Activated CD8-positive, alpha-beta T cell treated with anti-CD3 and anti-CD28 coated beads for 36 hours (primary cell): ENCODE data around the gene SMDT1. TPM values are rescaled to one million over a fixed set of nuclear protein-coding genes. Genes with fewer than 3 reads are reported as not detected.

Source experiments
- ATAC-seq: fragments of 200-7000 bp; cut with Tn5 transposase; one replicate; pipeline ENCODE4 v1.10.0; 2021; ENCODE audit warnings: mild to moderate bottlenecking, moderate library complexity
- CTCF ChIA-PET: fragments of 350-600 bp; sonication (Branson Sonifier 250); formaldehyde crosslinking; loops from one replicate; lab custom pipeline; 2021; ENCODE audit warnings: antibody characterized with exemption; lab: Charles Lee
- POLR2A ChIA-PET: fragments of 350-600 bp; sonication (Branson Sonifier 250); formaldehyde crosslinking; loops from one replicate; lab custom pipeline; 2021; ENCODE audit warnings: antibody characterized with exemption; lab: Charles Lee
- DNase-seq: peaks from one replicate; pipeline ENCODE4 v3.0.0-alpha.2; 2020
- H3K27ac Mint-ChIP-seq: one replicate; pipeline ENCODE4 v1.8.0; 2021; ENCODE audit warnings: mild to moderate bottlenecking, mixed read lengths
- H3K27me3 Mint-ChIP-seq: one replicate; pipeline ENCODE4 v1.8.0; 2021; ENCODE audit warnings: mixed read lengths
- H3K36me3 Mint-ChIP-seq: one replicate; pipeline ENCODE4 v1.8.0; 2021; ENCODE audit warnings: low read depth, mixed read lengths
- H3K4me1 Mint-ChIP-seq: one replicate; pipeline ENCODE4 v1.8.0; 2021; ENCODE audit warnings: low read depth, mixed read lengths
- H3K4me3 Mint-ChIP-seq: one replicate; pipeline ENCODE4 v1.8.0; 2021; ENCODE audit warnings: mild to moderate bottlenecking, moderate library complexity, mixed read lengths
- H3K9me3 Mint-ChIP-seq: one replicate; pipeline ENCODE4 v1.8.0; 2021; ENCODE audit warnings: mixed read lengths
- intact Hi-C: fragments of 100-400 bp; cut with micrococcal nuclease; formaldehyde crosslinking; loops from one replicate; pipeline ENCODE4 v1.10.0; 2022
- total RNA-seq, 2 experiments: library from RNA; stranded (reverse); gene quantifications; one replicate each; pipeline ENCODE4 v1.2.3, GENCODE V29; 2021
- TF ChIP-seq, protein P1 (sequence below): fragments of 200-600 bp; IDR thresholded peaks from one replicate; pipeline ENCODE4 v1.8.0; 2022; ENCODE audit warnings: antibody characterized with exemption, mild to moderate bottlenecking

Gene SMDT1
- total RNA-seq, 2 experiments from 2014 or later = 51.7 to 61.2 TPM

DNA sequence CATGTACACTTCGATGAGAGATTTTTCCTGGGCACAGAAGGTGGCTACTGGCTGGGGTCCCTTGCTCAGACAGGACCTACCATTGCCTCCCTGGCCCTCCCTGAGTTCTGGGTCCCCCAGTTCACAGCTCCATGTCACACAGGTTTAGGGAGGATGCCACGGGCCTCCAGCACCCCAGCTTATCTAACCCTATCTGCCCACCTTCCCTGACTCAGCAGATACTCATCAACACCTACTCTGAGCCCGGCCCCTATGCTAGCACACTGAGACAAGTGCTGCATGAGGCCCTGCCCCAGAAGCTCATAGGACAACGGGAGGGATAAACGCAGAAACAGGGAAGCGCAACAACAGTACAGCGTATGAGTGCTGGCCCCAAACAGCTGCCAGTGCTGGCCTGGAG lies 18.5 kb upstream of the SMDT1 start:
- ATAC-seq (no peak), DNase-seq (no peak)
- Mint-ChIP-seq H3K4me3 (no peak overlapping the region), H3K9me3 (peaks cover 20% of the 10 kb centered on the region), H3K4me1 (no peaks in the 10 kb centered on the region), H3K27ac (no peak overlapping the region), H3K36me3 (peaks cover 37% of the 10 kb centered on the region), H3K27me3 (no peaks in the 10 kb centered on the region)
- intact Hi-C loops = no loop called here
- POLR2A ChIA-PET = interaction anchor here (0.6 to 1.4 kb wide), 3 partner anchors 9 to 104 kb away, joined by 3 to 5 read pairs (median 4); no protein-coding TSS in a partner anchor
- TF ChIP-seq, protein P1, sequence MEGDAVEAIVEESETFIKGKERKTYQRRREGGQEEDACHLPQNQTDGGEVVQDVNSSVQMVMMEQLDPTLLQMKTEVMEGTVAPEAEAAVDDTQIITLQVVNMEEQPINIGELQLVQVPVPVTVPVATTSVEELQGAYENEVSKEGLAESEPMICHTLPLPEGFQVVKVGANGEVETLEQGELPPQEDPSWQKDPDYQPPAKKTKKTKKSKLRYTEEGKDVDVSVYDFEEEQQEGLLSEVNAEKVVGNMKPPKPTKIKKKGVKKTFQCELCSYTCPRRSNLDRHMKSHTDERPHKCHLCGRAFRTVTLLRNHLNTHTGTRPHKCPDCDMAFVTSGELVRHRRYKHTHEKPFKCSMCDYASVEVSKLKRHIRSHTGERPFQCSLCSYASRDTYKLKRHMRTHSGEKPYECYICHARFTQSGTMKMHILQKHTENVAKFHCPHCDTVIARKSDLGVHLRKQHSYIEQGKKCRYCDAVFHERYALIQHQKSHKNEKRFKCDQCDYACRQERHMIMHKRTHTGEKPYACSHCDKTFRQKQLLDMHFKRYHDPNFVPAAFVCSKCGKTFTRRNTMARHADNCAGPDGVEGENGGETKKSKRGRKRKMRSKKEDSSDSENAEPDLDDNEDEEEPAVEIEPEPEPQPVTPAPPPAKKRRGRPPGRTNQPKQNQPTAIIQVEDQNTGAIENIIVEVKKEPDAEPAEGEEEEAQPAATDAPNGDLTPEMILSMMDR = no peak
- CTCF ChIA-PET = no interaction called here

DNA sequence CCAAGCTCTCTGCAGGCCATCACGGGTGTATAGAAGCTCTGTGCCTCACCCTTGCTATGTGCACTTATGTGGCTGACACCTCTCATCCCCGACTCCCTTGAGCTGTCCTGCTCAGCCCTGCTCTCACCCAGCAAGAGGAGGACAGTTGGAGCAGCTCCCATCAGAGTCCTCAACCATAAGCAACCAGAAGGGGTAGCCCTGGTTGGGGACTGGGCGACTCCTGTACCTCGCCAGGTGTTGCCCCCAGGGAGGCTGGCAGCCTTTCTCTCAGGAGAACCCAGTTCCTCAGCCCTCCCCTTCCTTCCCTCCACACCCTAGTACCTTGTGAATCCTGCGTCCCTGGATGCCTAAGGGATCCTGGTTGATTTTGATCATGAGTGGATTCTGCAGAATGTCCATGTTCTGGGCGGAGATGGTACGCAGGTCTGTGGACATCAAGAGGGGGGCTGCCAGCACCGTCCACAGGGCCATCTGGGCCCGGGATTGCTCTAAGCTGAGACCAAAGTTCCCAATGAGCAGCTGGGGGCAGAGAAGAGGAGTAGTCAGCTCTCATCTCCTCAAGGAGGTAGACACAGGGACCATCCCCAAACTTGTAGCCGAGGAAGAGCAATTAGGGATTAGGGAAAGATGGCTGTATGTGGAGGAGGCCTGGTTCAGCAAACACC lies 16.9 kb upstream of the SMDT1 start:
- TF ChIP-seq, protein P1 = no peak
- ATAC-seq (no peak), DNase-seq (no peak)
- Mint-ChIP-seq H3K27ac (no peak overlapping the region), H3K9me3 (peaks cover 6% of the 10 kb centered on the region), H3K36me3 (peaks cover 32% of the 10 kb centered on the region), H3K4me3 (no peak overlapping the region), H3K4me1 (no peaks in the 10 kb centered on the region), H3K27me3 (no peaks in the 10 kb centered on the region)
- intact Hi-C loops = no loop called here
- CTCF ChIA-PET = no interaction called here
- POLR2A ChIA-PET = interaction anchor here (0.6 to 0.7 kb wide), 2 partner anchors 16 to 90 kb away, joined by 3 read pairs; partner anchors contain the start of gene SMDT1

DNA sequence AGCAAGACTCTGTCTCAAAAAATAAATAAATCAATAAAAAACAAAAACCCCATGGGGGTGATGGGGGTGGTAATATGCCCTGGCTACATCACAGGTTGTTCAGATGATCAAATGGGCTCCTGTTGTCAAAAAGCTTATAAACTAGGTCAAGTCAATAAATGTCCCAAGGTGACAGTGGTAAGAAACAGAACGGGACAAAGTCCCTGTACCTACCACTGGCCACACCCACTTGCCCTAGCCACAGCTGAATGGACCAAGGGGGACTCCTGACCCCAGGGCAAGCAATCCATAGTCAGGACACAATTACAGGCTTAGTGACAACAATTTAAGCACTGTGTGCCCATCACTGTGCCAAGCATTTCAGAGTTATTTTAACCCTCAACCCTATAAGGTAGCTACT lies 14.9 kb upstream of the SMDT1 start:
- no peak for DNase-seq
- Mint-ChIP-seq H3K9me3 (no peaks in the 10 kb centered on the region), H3K27me3 (no peaks in the 10 kb centered on the region), H3K27ac (no peak overlapping the region), H3K36me3 (peaks cover 24% of the 10 kb centered on the region), H3K4me1 (peaks cover under 1% of the 10 kb centered on the region), H3K4me3 (no peak overlapping the region)
- ChIA-PET CTCF (no interaction called here), POLR2A (interaction anchor here (0.9 to 1.3 kb wide), 3 partner anchors 11 to 14 kb away, joined by 3 read pairs; partner anchors contain the start of gene SMDT1)
- intact Hi-C loops = no loop called here
- ATAC-seq = no peak
- TF ChIP-seq, protein P1 = no peak

DNA sequence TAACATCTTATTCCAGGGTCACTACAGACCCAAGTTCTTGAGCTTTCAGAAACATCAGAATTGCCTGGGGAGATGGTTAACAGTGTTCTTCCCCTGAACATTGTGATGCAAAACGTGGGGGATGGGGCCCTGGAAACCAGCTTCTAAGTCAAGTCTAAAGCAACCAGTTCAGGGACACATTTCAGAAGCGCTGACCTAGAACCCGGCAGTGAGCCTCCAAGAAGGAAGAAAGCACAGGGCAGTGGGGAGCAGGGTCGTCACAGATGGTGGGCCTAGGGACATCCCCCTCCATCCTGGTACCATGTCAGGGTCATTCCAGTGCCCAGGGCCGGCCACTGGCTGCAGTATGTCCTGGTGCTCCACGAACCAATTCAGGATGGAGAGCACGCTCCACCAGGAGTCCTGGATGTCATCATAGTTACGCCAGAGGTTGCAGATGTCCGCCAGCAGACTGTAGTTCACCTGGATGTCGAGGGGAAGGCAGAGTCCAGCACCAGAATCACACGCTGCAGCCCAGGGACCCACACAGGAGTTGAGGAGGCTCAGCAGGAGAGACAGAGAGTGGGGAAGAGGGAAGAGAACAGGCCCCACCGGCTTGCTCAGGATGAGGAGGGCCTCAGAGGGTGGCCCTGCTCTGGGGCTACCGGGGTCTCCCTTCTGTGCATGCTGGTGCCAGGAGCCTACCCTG lies 13.9 kb upstream of the SMDT1 start:
- Mint-ChIP-seq H3K36me3 (peaks cover 18% of the 10 kb centered on the region), H3K9me3 (no peaks in the 10 kb centered on the region), H3K4me3 (no peak overlapping the region), H3K4me1 (peaks cover 7% of the 10 kb centered on the region), H3K27me3 (no peaks in the 10 kb centered on the region), H3K27ac (no peak overlapping the region)
- ChIA-PET CTCF (no interaction called here), POLR2A (interaction anchor here (1.1 to 1.3 kb wide), 2 partner anchors 10 to 14 kb away, joined by 3 read pairs; partner anchors contain the start of gene SMDT1)
- intact Hi-C loops = no loop called here
- ATAC-seq (no peak), DNase-seq (no peak)
- TF ChIP-seq, protein P1 = no peak
